Type B pancreatic cell (in vitro differentiated cells): Measurements from ENCODE around the gene GRIK2. TPM values are rescaled to one million over a fixed set of nuclear protein-coding genes. Genes with fewer than 3 reads are reported as not detected.
"Not testable (repeated sequence)": the region's sequence is repeated elsewhere in the genome, so short reads cannot be mapped to it uniquely, and the experiment has no call there.

Experiments
- DNase-seq: peaks from one replicate; pipeline ENCODE4 v3.0.0; 2021; ENCODE audit warnings: mixed read lengths; ENCODE audit not compliant: unreplicated experiment; ENCODE audit errors: extremely low spot score
- H3K27ac Mint-ChIP-seq: 2 replicates; pipeline ENCODE4 v1.8.0; 2021; ENCODE audit warnings: mild to moderate bottlenecking, mixed read lengths
- H3K27me3 Mint-ChIP-seq: 2 replicates; pipeline ENCODE4 v1.8.0; 2021; ENCODE audit warnings: mixed read lengths
- H3K36me3 Mint-ChIP-seq: 2 replicates; pipeline ENCODE4 v1.8.0; 2021; ENCODE audit warnings: mixed read lengths
- H3K4me1 Mint-ChIP-seq: one replicate; pipeline ENCODE4 v1.8.0; 2021; ENCODE audit warnings: mixed read lengths; ENCODE audit not compliant: unreplicated experiment
- H3K4me3 Mint-ChIP-seq: 2 replicates; pipeline ENCODE4 v1.8.0; 2021; ENCODE audit warnings: mild to moderate bottlenecking, mixed read lengths
- H3K9me3 Mint-ChIP-seq: 2 replicates; pipeline ENCODE4 v1.8.0; 2021; ENCODE audit warnings: mixed read lengths
- CTCF ChIP-seq: fragments of 200-600 bp; sonication (generic); conservative IDR thresholded peaks from 2 replicates; pipeline ENCODE4 v1.5.0; 2021; ENCODE audit warnings: antibody characterized with exemption, mild to moderate bottlenecking
- total RNA-seq: library from RNA; stranded (reverse); gene quantifications from 2 replicates; pipeline ENCODE4 v1.2.1, GENCODE V29; 2021; ENCODE audit warnings: low replicate concordance

The GRIK2 gene
- total RNA-seq, 1 donor from 2014 or later = 4.8 TPM

- Mint-ChIP-seq H3K27me3 (no peaks in the 10 kb centered on the region), H3K36me3 (no peaks in the 10 kb centered on the region), H3K27ac (no peak overlapping the region), H3K4me1 (no peaks in the 10 kb centered on the region), H3K9me3 (no peaks in the 10 kb centered on the region), H3K4me3 (no peak overlapping the region)
- TF ChIP-seq CTCF = no peak
- DNase-seq = no peak
These were observed 28.3 kb upstream of the GRIK2 start for GRCh38 chr6:101365181-101365580.

GRCh38 chr6:101379926-101380325, 13.6 kb upstream of the GRIK2 start:
- no peak for TF ChIP-seq CTCF
- no peak for DNase-seq
- Mint-ChIP-seq H3K9me3 (no peaks in the 10 kb centered on the region), H3K36me3 (no peaks in the 10 kb centered on the region), H3K4me3 (no peak overlapping the region), H3K27me3 (peaks cover 18% of the 10 kb centered on the region), H3K27ac (no peak overlapping the region), H3K4me1 (peaks cover 4% of the 10 kb centered on the region)

- DNase-seq = no peak
- Mint-ChIP-seq H3K27ac (no peak overlapping the region), H3K36me3 (no peaks in the 10 kb centered on the region), H3K4me3 (no peak overlapping the region), H3K27me3 (peaks cover 15% of the 10 kb centered on the region), H3K9me3 (no peaks in the 10 kb centered on the region), H3K4me1 (peaks cover 4% of the 10 kb centered on the region)
- TF ChIP-seq CTCF = no peak
These were observed 12.4 kb upstream of the GRIK2 start for GRCh38 chr6:101380897-101381630.

- H3K4me1 Mint-ChIP-seq, DNase-seq, H3K4me3 Mint-ChIP-seq, H3K27ac Mint-ChIP-seq, H3K9me3 Mint-ChIP-seq, H3K36me3 Mint-ChIP-seq: not testable (repeated sequence)
- peaks cover 28% of the 10 kb centered on the region for H3K27me3 Mint-ChIP-seq
These were observed 9.8 kb upstream of the GRIK2 start for GRCh38 chr6:101383747-101384146.

- DNase-seq = no peak
- peaks cover 48% of the 10 kb centered on the region for H3K27me3 Mint-ChIP-seq
- H3K4me3 Mint-ChIP-seq = no peak overlapping the region
- peaks cover 5% of the 10 kb centered on the region for H3K4me1 Mint-ChIP-seq
- H3K9me3 Mint-ChIP-seq = no peaks in the 10 kb centered on the region
- H3K36me3 Mint-ChIP-seq = no peaks in the 10 kb centered on the region
- TF ChIP-seq CTCF = peak; percentile 61
- no peak overlapping the region for H3K27ac Mint-ChIP-seq
These were observed 6.5 kb upstream of the GRIK2 start for GRCh38 chr6:101386982-101387381.

GRCh38 chr6:101391772-101392585, 1.5 kb upstream of the GRIK2 start:
- Mint-ChIP-seq H3K36me3 (no peaks in the 10 kb centered on the region), H3K4me3 (peak overlapping the region; percentile 89), H3K27ac (no peak overlapping the region), H3K27me3 (peaks cover 89% of the 10 kb centered on the region), H3K4me1 (peaks cover 15% of the 10 kb centered on the region), H3K9me3 (no peaks in the 10 kb centered on the region)
- no peak for DNase-seq
- TF ChIP-seq CTCF = no peak
